Glomerular endothelial cell (primary cell): ENCODE measurements around the gene FITM1. TPM values are rescaled to one million over a fixed set of nuclear protein-coding genes. Genes with fewer than 3 reads are reported as not detected.
"Not testable (repeated sequence)": the region's sequence is repeated elsewhere in the genome, so short reads cannot be mapped to it uniquely, and the experiment has no call there.

Experiments
- DNase-seq: peaks from one replicate; pipeline ENCODE4 v3.0.0-alpha.2; 2011; ENCODE audit warnings: low read depth, low spot score; ENCODE audit errors: extremely low read depth
- total RNA-seq: library from RNA; depleted of rRNA; stranded (reverse); fragments of >200 nt; gene quantifications from 2 replicates; pipeline ENCODE4 v1.2.3, GENCODE V29; 2015

FITM1 gene
- total RNA-seq, 1 donor from 2014 or later, result 0.29 TPM

DNA sequence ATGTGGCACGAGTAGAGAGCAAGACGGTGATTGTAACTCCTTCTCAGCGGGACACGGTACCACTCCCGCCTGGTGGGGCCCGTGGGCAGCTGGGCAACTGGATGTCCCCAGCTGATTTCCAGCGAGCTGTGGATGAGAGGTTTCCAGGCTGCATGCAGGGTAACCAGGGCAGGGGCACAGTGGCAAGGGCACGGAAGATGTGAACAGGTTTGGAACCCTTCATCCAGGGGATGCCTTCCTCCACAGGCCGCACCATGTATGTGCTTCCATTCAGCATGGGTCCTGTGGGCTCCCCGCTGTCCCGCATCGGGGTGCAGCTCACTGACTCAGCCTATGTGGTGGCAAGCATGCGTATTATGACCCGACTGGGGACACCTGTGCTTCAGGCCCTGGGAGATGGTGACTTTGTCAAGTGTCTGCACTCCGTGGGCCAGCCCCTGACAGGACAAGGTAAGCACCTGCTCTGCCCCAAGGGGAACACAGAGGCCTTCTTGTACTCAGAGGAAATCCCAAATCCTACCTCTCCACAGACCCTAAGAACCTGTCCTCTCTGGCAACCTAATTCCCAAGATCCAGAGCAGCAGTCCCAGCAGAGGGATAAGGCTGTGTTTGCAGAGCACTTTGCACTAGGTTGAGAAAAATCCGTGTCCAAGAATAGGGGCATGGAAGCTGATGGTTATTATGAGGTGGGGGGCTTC is 32.1 kb upstream of the FITM1 start:
- DNase-seq, result no peak

DNA sequence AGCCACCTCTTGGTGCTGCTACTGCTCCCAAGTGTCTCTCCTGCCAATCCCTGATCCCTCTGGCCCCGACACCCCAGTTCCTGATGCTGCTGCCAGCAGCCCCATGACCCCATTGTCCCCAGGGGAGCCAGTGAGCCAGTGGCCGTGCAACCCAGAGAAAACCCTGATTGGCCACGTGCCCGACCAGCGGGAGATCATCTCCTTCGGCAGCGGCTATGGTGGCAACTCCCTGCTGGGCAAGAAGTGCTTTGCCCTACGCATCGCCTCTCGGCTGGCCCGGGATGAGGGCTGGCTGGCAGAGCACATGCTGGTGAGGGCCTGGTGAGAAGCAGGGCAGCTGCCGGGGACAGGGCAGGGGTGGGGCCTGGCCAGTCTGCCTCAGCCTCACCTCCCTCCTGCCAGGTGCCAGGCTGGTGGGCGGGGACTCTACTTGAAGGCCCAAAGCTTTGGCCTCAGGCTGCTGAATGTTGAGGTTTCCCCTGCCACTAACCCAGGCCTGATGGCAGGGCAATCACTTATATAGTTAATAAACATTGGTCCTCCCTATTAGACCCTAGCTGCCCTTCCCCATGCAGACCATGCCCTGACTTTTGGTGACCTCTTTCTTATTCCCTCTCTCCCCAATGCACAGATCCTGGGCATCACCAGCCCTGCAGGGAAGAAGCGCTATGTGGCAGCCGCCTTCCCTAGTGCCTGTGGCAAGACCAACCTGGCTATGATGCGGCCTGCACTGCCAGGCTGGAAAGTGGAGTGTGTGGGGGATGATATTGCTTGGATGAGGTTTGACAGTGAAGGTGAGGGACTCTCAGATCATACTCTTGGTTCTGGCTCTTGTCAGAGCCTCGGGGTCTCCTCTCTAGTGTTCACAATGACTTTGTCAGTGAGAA is 31.3 kb upstream of the FITM1 start:
- DNase-seq, result no peak

- DNase-seq, result no peak
These were observed 30.1 kb upstream of the FITM1 start for GRCh38 chr14:24100197-24100981.

DNA sequence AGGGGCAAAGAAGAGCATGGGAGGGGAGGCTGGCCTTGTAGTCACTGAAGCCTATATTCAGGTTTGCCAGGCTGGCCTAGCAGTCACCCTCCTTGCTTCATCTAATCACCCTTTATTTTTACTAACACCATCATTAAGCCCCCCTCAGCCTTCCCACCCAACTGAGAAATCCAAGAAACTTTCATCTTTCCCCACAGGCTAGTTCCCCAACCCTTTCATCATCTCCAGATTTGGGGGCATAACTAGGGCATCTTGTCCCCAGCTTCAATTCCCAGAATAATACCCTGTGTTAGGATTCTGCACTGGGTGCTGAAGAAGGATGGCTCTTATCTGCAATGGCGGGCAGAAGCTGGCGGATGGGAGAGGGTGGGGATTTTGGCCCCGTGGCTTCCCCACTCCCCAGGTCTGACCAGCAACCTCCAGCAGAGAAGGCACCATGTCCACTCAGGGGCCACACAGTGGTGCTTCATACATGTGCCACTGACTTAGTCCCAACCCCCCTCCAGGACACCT is 29.4 kb upstream of the FITM1 start:
- no peak for DNase-seq

DNA sequence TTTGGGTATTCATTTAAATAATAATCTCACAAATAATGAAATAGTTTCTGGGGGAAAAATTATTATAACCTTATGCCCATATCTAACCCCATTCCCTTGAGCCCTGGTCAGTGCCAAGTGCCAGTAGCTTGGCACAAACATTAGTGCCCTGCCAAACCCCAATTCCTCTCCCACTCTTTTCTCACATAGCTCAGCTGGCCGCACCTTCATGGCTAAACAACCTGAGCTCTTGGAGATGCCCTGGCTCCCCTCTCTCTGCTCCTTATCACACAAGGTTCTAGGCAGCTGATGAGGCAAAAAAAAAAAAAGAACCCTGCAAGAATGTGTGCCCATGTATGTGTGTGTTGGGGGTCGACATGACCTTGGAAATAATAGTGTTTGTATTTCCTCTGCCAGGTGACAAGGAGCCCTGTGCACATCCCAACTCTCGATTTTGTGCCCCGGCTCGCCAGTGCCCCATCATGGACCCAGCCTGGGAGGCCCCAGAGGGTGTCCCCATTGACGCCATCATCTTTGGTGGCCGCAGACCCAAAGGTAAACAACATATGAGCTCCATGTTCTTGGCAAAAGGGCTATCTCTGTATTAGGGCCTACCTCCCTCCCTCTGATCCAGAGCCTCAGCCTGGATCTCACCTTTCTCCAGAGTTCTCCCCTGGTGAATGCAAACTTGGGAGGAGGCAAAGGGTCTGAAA is 28.0 kb upstream of the FITM1 start:
- DNase-seq, result no peak

- DNase-seq, result no peak
These were observed 27.0 kb upstream of the FITM1 start for GRCh38 chr14:24103451-24103850.

GRCh38 chr14:24105609-24106239 is 24.7 kb upstream of the FITM1 start:
- DNase-seq, result not testable (repeated sequence)

GRCh38 chr14:24106672-24107271 is 23.7 kb upstream of the FITM1 start:
- no peak for DNase-seq

- DNase-seq, result no peak
These were observed 22.1 kb upstream of the FITM1 start for GRCh38 chr14:24108336-24108874.

GRCh38 chr14:24110060-24110459 is 20.4 kb upstream of the FITM1 start:
- DNase-seq, result no peak

DNA sequence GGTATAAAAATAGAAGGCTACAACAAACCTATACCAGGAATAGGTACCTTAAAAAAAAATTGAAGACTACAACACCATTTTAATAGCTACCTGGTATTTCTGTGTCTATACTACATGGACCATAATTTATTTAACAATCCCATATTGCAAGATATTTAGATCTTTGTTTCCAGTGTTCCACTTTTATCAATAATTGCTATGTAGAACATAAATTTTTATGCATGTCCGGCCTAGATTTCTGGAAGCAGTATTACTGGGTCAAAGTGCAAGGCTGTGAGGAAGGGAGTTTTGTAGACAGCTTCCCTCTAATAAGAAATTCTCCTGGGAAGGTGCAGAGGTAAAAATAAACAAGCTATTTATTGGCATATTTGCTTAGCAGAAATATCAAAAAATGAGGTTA is 19.9 kb upstream of the FITM1 start:
- no peak for DNase-seq

GRCh38 chr14:24113379-24113800 is 17.1 kb upstream of the FITM1 start:
- no peak for DNase-seq

DNA sequence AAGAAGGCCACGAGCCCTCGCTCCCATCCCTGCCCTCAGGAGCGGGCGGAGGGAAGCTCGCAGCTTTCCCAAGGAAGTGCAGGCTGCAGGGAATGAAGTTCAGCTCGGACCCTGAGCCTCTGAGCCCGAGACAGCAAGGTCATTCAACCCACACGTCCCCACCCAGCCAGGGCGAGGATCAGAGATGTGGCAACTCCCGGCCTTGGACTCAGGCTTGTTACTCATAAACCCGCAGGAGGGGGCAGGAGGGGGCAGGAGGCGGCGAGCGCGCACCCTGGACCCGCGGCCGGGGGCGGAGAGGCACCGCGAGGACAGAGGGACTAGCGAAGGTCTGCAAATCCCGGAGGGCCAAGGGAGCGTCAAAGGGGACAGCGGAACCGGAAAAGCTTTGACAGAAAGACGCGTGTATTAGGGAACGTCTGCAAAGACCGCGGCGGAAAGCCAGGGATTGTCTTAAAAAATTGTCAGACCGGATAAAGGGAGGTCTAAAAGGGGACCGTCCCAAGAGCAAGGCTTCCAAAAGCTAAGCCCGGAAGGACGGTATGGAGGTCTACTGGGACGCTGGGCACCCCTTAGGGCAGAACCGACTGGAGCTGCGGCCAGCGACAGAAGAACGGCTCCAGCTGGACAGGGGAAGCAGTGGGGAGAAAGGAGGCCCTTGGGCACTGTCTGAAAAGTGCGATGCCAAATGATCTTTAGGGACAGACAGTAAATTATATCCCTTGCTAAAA is 16.5 kb upstream of the FITM1 start:
- peak; percentile 47 for DNase-seq

DNA sequence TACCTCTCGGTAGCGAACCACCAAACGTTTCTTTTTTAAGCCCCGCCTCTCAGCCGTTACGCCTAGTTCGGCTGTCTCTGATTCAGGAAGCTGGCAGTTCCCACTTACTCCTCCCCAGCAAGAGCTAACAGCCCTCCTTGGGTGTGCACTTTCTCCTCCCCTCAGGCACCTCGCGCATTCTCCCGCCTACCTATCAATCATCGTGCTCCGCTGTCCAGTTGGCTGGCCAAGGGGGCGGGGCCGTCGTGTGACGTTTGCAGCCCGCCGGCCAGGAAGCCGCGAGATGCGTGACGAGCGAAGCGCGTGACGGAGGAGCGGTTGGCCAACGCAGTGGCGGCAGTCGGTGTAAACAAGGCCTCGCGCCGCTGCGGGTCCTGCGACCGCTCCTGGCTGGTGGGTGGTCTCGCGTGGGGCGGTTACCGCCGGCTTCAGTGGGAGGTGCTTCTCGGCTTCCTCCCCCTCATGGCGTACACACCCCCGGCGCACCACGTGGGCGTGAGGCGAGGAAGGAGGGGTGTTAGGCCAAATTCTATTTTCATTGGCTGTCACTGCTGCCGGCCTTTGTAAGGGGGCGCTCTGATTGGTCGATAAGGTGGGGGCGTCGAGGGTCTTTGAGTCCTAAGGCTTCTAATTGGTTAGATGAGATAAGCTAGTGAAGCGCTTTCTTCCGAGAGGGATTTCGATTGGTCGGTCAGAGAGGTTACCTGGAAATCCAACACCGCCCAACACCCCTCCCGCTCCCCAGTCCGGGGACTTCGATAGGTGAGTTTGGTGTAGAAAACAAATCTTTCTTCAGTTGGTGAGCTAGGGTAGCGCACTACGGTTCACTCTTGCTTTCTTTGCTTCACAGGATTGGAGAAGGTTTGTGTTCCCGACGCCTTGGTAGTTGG is 15.7 kb upstream of the FITM1 start, which contains the start of the genes DCAF11 and NRL:
TSS of gene DCAF11 (plus strand) at position 246 of the 890 bp plus-strand sequence. CDS start 818 bp downstream, outside the sequence.
TSS of gene NRL (minus strand) at position 418 of the 890 bp plus-strand sequence. CDS start 32,101 bp downstream, outside the sequence.
- DNase-seq, result peak; percentile 96

DNA sequence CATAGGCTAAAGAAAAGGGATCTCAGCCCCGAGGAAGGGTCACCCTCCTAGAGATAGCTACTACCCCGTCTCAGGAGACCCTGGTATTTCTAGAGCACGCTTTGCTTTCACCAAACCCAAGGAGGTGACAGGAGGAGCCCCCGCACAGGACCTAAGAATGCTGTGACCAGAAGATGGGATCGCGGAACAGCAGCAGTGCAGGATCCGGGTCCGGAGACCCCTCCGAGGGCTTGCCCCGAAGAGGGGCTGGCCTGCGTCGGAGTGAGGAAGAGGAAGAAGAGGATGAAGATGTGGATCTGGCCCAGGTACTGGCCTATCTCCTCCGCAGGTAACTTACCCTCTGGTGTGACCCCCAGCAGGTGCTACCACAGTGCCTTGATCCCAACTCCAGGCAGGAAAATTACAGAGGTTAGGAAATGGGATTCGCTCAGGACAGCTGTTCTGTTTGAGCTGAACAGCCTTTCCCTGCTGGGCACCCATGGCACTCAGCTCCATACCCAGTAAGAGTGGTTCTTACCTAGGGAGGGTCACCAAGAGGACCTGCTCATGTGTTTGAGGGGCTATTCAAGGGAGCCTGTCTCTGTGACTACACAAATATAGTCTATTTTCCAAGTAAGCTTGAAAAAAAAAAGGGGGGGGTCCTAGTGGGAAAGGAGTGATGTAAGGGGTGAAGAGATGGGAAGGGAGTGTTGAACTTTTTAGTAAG is 14.9 kb upstream of the FITM1 start:
- DNase-seq, result no peak

GRCh38 chr14:24116128-24116814 is 14.2 kb upstream of the FITM1 start:
- no peak for DNase-seq
